ENCODE measurements around the gene CD300LB. TPM values are rescaled to one million over a fixed set of nuclear protein-coding genes. Genes with fewer than 3 reads are reported as not detected.

Gene CD300LB
- not detected in 2 replicates for total RNA-seq

DNA sequence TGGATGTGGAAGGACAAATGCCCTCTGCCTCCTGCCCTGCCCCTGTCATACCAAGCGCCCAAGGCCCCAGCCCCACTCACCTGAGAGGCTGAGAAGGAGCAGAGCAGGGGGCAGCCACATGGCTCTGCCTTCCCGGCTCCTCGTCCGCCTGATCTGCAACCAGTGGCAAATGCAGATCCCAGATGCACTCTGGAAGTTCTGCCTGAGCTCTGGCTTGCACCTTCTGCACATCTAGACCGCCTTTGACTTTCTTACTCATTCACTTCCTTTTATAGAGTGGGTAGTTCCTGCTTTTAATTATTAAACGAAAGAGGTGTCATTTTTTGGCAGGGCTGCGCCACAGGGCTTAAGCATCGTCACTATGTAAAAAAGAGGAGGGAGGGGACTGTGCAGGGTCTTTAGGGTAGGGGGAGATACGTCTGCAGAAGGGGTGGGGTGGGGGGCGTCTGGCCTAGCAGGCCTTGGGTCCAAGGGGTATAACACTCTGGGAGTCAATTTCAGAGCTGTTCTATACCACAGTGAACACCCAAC is at the start of gene CD300LB:
Gene CD300LB, minus strand, starts transcription at position 245 of the 531 bp plus-strand sequence. Its CDS starts 125 bp downstream, at position 120.

DNA sequence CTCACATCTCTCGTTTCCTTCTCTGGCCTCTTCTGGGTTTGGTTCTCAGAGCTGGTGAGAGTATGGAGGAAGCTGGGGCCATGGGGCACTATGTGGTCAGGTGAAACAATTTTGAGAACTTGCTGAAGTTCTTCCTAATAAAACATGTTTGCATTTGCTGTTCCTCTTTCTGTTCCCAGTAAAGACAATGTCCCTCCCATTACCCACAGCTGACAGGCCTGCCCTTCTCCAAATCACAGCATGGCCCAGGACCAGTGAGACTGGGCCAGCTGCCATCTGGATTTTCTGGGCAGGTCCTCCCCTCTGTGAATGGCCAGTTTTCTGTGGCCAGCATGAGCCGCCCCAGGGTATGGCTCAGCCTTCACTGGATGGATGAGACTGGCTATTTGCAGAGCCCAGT is 36.1 kb upstream of the CD300LB start, which contains the start of gene CD300H:
Gene CD300H, minus strand, starts transcription at position 113 of the 400 bp plus-strand sequence.

DNA sequence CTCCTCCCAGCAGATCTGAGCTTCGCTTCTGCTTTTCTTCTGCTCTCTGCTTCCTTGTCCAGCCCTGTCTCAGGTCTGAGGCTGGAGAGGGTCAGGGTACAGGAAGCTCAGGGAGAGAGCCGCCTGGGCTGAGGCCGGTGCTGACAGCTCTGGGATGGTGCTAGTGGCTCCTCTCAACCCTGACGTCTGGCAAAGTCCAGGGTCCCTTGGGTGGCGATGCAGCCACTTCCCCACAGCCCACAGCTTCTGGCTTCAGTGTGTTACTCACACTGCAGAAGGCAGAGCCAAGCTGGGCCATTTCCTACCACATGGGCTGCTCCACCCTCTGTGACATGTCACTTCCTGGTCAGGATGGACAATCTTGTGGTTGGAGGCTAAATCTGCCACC is 14.6 kb upstream of the CD300LB start, which contains the start of gene CD300C:
Gene CD300C, minus strand, starts transcription at position 273 of the 388 bp plus-strand sequence. CDS start 333 bp downstream, outside the sequence.

Other genes with a start within 250 kb of the CD300LB start
- gene KIF19, start 205.2 kb downstream of the CD300LB start, total RNA-seq, result not detected in 2 replicates
- gene BTBD17, start 169.6 kb downstream of the CD300LB start, total RNA-seq, result not detected in 2 replicates
- not detected in 2 replicates for gene GPR142, start 164.0 kb downstream of the CD300LB start, total RNA-seq
- gene GPRC5C, start 99.4 kb downstream of the CD300LB start, total RNA-seq, result 40.1 and 174 TPM in 2 replicates
- gene CD300A, start 64.8 kb downstream of the CD300LB start, total RNA-seq, result not detected in 2 replicates
- gene CD300C, start 14.6 kb upstream of the CD300LB start, total RNA-seq, result not detected in 2 replicates
- not detected in 2 replicates for gene CD300H, start 36.0 kb upstream of the CD300LB start, total RNA-seq
- not detected in 2 replicates for gene CD300LD, start 60.8 kb upstream of the CD300LB start, total RNA-seq
- gene CD300E, start 92.3 kb upstream of the CD300LB start, total RNA-seq, result not detected in 2 replicates
- not detected in 2 replicates for gene CD300LF, start 181.4 kb upstream of the CD300LB start, total RNA-seq
- under 0.01 TPM in 1 of 2 replicates, not detected in the other for gene RAB37, start 205.8 kb upstream of the CD300LB start, total RNA-seq
- 53.9 and 54.0 TPM in 2 replicates for gene NHERF1, start 217.2 kb upstream of the CD300LB start, total RNA-seq
- gene NAT9, start 244.9 kb upstream of the CD300LB start, total RNA-seq, result 16.9 and 33.1 TPM in 2 replicates

Data from mesangial cell (primary cell).